ENCODE results near the gene ISM1.

Gene ISM1

DNA sequence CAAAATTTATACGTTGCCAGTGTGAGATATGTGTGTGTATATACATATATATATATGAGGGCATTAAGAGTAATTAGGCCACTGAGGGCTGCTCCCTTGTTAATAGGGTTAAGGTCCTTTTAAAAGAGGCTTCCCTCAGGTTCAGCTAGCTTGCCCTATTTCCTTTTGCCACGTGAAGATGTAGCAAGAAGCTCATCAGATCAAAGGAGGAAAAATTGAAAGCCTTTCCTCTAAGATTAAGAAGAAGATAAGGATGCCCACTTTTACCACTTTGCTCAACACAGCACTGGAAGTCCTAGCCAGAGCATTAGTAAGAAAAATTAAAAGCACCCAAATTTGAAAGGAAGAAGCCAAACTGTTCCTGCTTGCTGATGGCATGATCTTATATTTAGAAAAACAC is 33.2 kb upstream of the ISM1 start:
- no peak overlapping the region for H3K4me3 ChIP-seq (ENCODE audit: low read length)

DNA sequence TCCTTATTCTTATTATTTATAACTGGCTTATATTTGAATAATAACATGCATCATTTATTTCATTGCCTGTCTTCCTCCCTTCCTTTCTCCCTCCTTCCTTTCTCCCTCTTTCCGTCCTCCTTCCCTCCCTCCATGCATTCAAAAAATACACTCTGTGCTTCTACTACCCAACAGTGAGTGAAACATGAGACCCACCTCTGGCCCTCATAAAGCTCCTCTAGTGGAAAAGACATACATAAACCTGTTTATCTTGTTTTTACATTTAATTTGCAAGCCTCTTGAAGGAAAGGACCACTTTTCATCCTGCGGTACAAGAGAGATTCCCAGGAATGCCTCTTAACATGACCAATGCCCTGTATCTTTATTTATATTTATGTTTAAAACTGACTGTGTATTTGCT is 21.8 kb upstream of the ISM1 start:
- TF ChIP-seq, protein P1, sequence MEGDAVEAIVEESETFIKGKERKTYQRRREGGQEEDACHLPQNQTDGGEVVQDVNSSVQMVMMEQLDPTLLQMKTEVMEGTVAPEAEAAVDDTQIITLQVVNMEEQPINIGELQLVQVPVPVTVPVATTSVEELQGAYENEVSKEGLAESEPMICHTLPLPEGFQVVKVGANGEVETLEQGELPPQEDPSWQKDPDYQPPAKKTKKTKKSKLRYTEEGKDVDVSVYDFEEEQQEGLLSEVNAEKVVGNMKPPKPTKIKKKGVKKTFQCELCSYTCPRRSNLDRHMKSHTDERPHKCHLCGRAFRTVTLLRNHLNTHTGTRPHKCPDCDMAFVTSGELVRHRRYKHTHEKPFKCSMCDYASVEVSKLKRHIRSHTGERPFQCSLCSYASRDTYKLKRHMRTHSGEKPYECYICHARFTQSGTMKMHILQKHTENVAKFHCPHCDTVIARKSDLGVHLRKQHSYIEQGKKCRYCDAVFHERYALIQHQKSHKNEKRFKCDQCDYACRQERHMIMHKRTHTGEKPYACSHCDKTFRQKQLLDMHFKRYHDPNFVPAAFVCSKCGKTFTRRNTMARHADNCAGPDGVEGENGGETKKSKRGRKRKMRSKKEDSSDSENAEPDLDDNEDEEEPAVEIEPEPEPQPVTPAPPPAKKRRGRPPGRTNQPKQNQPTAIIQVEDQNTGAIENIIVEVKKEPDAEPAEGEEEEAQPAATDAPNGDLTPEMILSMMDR (IDR thresholded peaks at IDR 0.05; ENCODE audit: insufficient read depth, low read depth, low read length, missing control alignments): no peak
- no peak for DNase-seq (ENCODE audit: low read depth)
- H3K4me3 ChIP-seq (ENCODE audit: low read length): no peak overlapping the region

More for the DNA sequence above, 33.2 kb upstream of the ISM1 start:
- no peak for DNase-seq (ENCODE audit: low read depth)
- TF ChIP-seq, protein P1 (IDR thresholded peaks at IDR 0.05; ENCODE audit: insufficient read depth, low read depth, low read length, missing control alignments): no peak

DNA sequence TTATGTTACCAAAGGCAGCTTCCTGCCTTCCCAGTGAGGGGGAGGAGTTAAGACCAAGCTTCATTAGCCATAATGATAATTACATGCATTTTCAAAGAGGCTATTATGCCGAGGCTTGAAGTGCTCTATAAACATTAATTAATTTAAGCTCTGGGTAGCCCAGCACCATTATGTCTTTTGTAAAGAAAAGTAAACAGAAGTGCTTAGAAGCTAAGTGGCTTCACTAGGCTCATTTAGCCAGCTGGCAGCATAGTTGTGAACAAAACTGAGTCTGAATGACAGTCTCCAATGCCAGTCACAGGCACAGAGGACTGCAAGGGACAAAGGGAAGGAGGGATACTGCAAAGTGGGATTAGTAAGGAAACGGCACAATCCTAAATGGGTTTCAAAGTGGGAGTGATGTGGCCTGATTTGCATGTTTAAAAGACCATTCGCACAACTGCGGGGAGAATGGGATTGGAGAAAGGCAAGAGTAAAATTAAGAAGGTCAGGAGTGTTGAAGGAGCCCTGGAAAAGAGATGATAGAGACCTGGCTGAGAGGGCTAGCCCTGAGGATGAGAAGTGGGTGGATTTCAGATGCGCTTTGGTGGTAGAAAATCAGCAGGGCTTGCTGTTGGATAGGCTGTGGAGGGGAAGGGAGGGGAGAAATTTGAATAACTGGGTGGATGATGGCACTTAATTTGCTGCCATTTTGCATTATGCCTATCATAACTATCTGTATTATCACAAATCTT is 20.1 kb upstream of the ISM1 start:
- H3K4me3 ChIP-seq (ENCODE audit: low read length): no peak overlapping the region
- TF ChIP-seq, protein P1 (IDR thresholded peaks at IDR 0.05; ENCODE audit: insufficient read depth, low read depth, low read length, missing control alignments): no peak
- DNase-seq (ENCODE audit: low read depth): no peak

DNA sequence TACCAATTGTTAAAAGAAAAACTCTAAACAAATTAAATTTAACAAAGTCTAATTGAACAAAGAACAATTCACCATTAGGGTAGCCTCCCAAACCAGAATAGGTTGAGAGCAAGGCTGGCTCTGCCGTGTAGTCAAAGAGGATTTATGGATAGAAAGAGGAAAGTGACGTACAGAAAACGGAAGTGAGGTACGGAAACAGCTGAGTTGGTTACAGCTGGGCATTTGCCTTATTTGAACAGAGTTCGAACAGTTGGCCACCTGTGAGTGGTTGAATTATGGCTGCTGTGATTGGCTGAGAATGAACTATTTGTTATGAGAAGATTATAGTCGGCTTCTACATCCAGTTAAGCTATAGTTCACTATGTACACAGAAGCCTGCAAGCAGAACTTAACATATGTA is 18.5 kb upstream of the ISM1 start:
- H3K4me3 ChIP-seq (ENCODE audit: low read length): no peak overlapping the region
- TF ChIP-seq, protein P1 (IDR thresholded peaks at IDR 0.05; ENCODE audit: insufficient read depth, low read depth, low read length, missing control alignments): no peak
- no peak for DNase-seq (ENCODE audit: low read depth)

DNA sequence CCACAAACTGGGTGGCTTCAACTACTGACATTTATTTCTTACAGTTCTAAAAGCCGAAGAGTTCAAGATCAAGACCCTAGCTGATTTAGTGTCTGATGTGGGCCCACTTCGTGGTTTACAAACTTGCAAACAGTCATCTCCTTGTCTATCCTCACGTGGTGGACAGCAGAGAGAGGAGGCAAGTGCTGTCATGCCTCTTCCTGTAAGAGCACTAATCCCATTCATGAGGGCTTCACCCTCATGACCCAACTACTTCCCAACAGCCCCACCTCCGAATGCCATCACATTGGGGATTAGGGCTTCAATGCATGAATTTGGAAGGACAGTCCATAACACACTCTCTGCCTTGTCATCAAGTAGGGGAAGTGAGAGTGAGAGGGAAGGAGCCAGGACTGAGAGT is 15.6 kb upstream of the ISM1 start:
- TF ChIP-seq, protein P1 (IDR thresholded peaks at IDR 0.05; ENCODE audit: insufficient read depth, low read depth, low read length, missing control alignments): no peak
- peak; percentile 42 for DNase-seq (ENCODE audit: low read depth)
- no peak overlapping the region for H3K4me3 ChIP-seq (ENCODE audit: low read length)

DNA sequence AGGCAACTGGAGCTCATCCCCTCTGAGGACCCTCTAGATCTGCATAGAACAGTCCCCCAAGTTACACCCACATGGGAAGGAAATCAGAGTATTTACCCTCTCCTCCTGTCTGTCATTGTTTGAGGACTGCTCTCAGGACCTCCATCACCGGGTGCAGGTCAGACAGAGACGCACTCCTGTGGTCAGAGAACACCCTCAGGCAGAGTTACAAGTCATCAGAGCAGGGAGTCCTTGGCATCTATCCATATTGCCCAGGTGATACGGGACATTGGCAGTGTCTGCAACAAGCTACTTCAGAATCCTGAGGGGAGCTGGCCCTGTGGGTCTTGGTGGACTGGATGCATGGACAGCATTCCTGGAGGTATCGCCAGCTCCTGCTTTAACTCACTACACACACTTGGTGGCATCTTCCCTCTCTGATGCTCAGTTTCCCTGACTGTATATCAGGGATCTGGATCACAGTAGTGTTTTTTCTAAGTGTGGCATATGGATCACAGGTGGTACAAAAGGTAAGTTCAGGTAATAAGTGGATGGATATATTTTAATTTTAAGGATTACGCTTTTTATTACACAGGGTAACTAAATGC is 15.1 kb upstream of the ISM1 start:
- TF ChIP-seq, protein P1 (IDR thresholded peaks at IDR 0.05; ENCODE audit: insufficient read depth, low read depth, low read length, missing control alignments): no peak
- H3K4me3 ChIP-seq (ENCODE audit: low read length): no peak overlapping the region
- DNase-seq (ENCODE audit: low read depth): peak; percentile 26

DNA sequence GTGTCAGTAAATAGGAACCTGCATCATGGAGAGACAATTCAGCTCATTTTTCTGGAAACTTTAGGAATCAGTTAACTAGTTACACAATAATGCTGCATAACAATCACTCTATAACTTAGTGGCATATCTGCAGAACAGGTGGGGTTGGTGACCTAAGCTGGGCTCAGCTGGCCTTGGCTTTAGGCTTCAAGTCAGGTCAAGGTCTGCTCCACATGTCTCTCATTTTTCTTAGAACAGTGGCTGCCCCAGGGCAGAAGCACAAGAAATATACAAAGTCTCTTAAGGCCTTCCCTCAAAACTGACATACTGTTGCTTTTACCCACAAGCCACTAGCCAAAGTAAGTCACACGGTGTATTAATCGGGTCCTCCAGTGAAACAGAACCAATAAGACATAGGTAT is 14.1 kb upstream of the ISM1 start:
- H3K4me3 ChIP-seq (ENCODE audit: low read length): no peak overlapping the region
- no peak for DNase-seq (ENCODE audit: low read depth)

More for the DNA sequence above, 14.1 kb upstream of the ISM1 start:
- TF ChIP-seq, protein P1 (IDR thresholded peaks at IDR 0.05; ENCODE audit: insufficient read depth, low read depth, low read length, missing control alignments): no peak

All from epithelial cell of esophagus (primary cell).